HepG2 (cell line): ENCODE data around the gene PRR33. TPM values are rescaled to one million over a fixed set of nuclear protein-coding genes. Genes with fewer than 3 reads are reported as not detected.

Experiments
- ATAC-seq: fragments of 200-7000 bp; cut with Tn5 transposase; 3 replicates; pipeline ENCODE4 v1.9.1; 2020; ENCODE audit warnings: mild to moderate bottlenecking, moderate library complexity
- BruUV-seq: library from RNA; stranded (reverse); fragments of 400-500 nt; replicated peaks from 2 replicates; lab custom pipeline; 2021; lab: Mats Ljungman, UMichigan
- CTCF ChIA-PET: fragments of 300-600 bp; formaldehyde crosslinking; extraction: SDS; loops from one replicate; lab custom pipeline; 2021; ENCODE audit warnings: low total read pairs, inconsistent platforms, low intra/inter-chr PET ratio; lab: Yijun Ruan, JAX
- POLR2A ChIA-PET: fragments of 350-600 bp; sonication (Branson Sonifier 250); formaldehyde crosslinking; loops from one replicate; lab custom pipeline; 2020; ENCODE audit warnings: antibody characterized with exemption, inconsistent platforms; lab: Yijun Ruan, JAX
- DNase-seq: peaks from one replicate; pipeline ENCODE4 v3.0.0-alpha.2; 2015; ENCODE audit warnings: low spot score
- FAIRE-seq: peaks from 3 replicates; lab custom pipeline; 2011; peaks lifted over from hg19 to GRCh38; lab: Jason Lieb, UNC
- H2AFZ ChIP-seq: one replicate; pipeline ENCODE4 v1.6.1; 2011; ENCODE audit warnings: low read length, inconsistent platforms
- H3K27ac ChIP-seq: fragments of 300-600 bp; 3 replicates; pipeline ENCODE4 v1.8.0; 2011; ENCODE audit warnings: mixed run types, mild to moderate bottlenecking, mixed read lengths, low read length, inconsistent platforms; ENCODE audit not compliant: insufficient read depth; ENCODE audit errors: extremely low read length
- H3K27me3 ChIP-seq, 2 experiments: fragments of 200-600 bp in 1 of 2; 2 replicates in 1 of 2; 3 replicates in 1 of 2; pipeline versions ENCODE4 v1.6.0 to v1.8.0; 2011; ENCODE audit warnings: low read length in 2 of 2, mild to moderate bottlenecking in 2 of 2, moderate library complexity in 2 of 2, inconsistent platforms in 1 of 2; ENCODE audit not compliant: insufficient read depth in 2 of 2, control insufficient read depth in 1 of 2
- H3K36me3 ChIP-seq, 2 experiments: fragments of 200-600 bp in 1 of 2; replicated peaks in 1 of 2; 2 replicates in 1 of 2; 3 replicates in 1 of 2; pipeline versions ENCODE4 v1.5.1 to v1.8.0; 2011; ENCODE audit warnings: low read length in 2 of 2, inconsistent platforms in 1 of 2; ENCODE audit not compliant: insufficient read depth in 2 of 2, control insufficient read depth in 1 of 2
- H3K4me1 ChIP-seq: 2 replicates; pipeline ENCODE4 v1.5.1; 2012; ENCODE audit warnings: low read length, inconsistent platforms; ENCODE audit not compliant: insufficient read depth
- H3K4me2 ChIP-seq: 2 replicates; pipeline ENCODE4 v1.6.0; 2011; ENCODE audit warnings: low read depth, low read length, inconsistent platforms
- H3K4me3 ChIP-seq, 3 experiments: fragments of 200-600 bp in 1 of 3; sonication (generic), shearing (Covaris generic) in 1 of 3; replicated peaks in 1 of 3; 2 replicates each; pipeline ENCODE4 v1.5.1; 2011 to 2016; ENCODE audit warnings: low read length in 3 of 3, inconsistent platforms in 2 of 3, low read depth in 2 of 3, mild to moderate bottlenecking in 2 of 3, control low read depth in 1 of 3, mixed read lengths in 1 of 3; ENCODE audit not compliant: insufficient read depth in 1 of 3
- H3K79me2 ChIP-seq: one replicate; pipeline ENCODE4 v1.6.1; 2011; ENCODE audit warnings: low read length, inconsistent platforms; ENCODE audit not compliant: insufficient read depth
- H3K9ac ChIP-seq: 2 replicates; pipeline ENCODE4 v1.6.0; 2011; ENCODE audit warnings: mild to moderate bottlenecking, low read depth, low read length, inconsistent platforms; ENCODE audit not compliant: insufficient read depth
- H3K9me3 ChIP-seq: 2 replicates; pipeline ENCODE4 v1.5.1; 2012; ENCODE audit warnings: mild to moderate bottlenecking, low read length
- H4K20me1 ChIP-seq: 2 replicates; pipeline ENCODE4 v1.6.0; 2011; ENCODE audit warnings: inconsistent platforms, mild to moderate bottlenecking, low read length, moderate library complexity; ENCODE audit not compliant: insufficient read depth
- FOXK2 ChIP-seq: fragments of 450-650 bp; IDR thresholded peaks from 2 replicates; pipeline ENCODE4 v1.6.1; 2016
- IKZF1 ChIP-seq: fragments of 450-650 bp; IDR thresholded peaks from 2 replicates; pipeline ENCODE4 v1.7.1; 2016
- KLF15 ChIP-seq: sonication (generic); formaldehyde crosslinking; IDR thresholded peaks from 2 replicates; pipeline ENCODE4 v1.8.1; 2023; ENCODE audit warnings: borderline replicate concordance, mild to moderate bottlenecking, inconsistent platforms, missing genetic modification reagents, mixed read lengths
- RARA ChIP-seq: IDR thresholded peaks from 2 replicates; pipeline ENCODE4 v1.6.1; 2016; ENCODE audit warnings: missing genetic modification reagents, missing compliant biosample characterization
- TOPORS ChIP-seq: sonication (generic); formaldehyde crosslinking; IDR thresholded peaks from 2 replicates; pipeline ENCODE4 v1.8.0; 2023; ENCODE audit warnings: mild to moderate bottlenecking, missing genetic modification reagents
- ZNF33A ChIP-seq: sonication (generic); formaldehyde crosslinking; IDR thresholded peaks from 2 replicates; pipeline ENCODE4 v1.5.1; 2020; ENCODE audit warnings: missing genetic modification reagents, mild to moderate bottlenecking, moderate library complexity, borderline replicate concordance
- ZNF354B ChIP-seq: sonication (generic); formaldehyde crosslinking; IDR thresholded peaks from 2 replicates; pipeline ENCODE4 v1.8.0; 2022; ENCODE audit warnings: mild to moderate bottlenecking, missing genetic modification reagents
- ZNF570 ChIP-seq: sonication (generic); formaldehyde crosslinking; IDR thresholded peaks from 2 replicates; pipeline ENCODE4 v1.4.0; 2020; ENCODE audit warnings: mild to moderate bottlenecking, missing genetic modification reagents, borderline replicate concordance
- ZNF572 ChIP-seq: sonication (generic); formaldehyde crosslinking; IDR thresholded peaks from 2 replicates; pipeline ENCODE4 v1.5.1; 2020; ENCODE audit warnings: mild to moderate bottlenecking, missing genetic modification reagents
- WGBS: methylation state at CpG from one replicate; pipeline ENCODE4 v1.1.6; 2017; ENCODE audit warnings: low lambda C conversion rate; 5-methylcytosine and 5-hydroxymethylcytosine counted together
- in situ Hi-C: cut with HindIII; loops from 2 replicates; pipeline ENCODE4 v1.10.0; 2017; ENCODE audit warnings: low pct_unique_long_range_greater_than_20kb; ENCODE audit not compliant: extremely low pct_ligation_motif_present
- intact Hi-C: fragments of 100-400 bp; cut with micrococcal nuclease; formaldehyde crosslinking; loops from one replicate; pipeline ENCODE4 v1.10.0; 2022; ENCODE audit not compliant: unreplicated experiment
- polyA plus RNA-seq, 8 experiments: library from polyadenylated mRNA; depleted of rRNA in 3 of 8; stranded (reverse) in 7 of 8; unstranded in 1 of 8; fragments of >200 nt; fragmentation: Illumina TruSeq in 4 of 8; extraction: Trizol in 4 of 8; gene quantifications; 2 replicates each; pipeline versions ENCODE4 v1.2.1 to v1.2.3, GENCODE V29; 2011 to 2016; ENCODE audit warnings: low read depth in 4 of 8, missing spikeins in 1 of 8, mixed read lengths in 1 of 8; ENCODE audit not compliant: insufficient read depth in 1 of 8
- total RNA-seq, 5 experiments: library from RNA; depleted of rRNA; stranded (reverse); fragments of >200 nt; fragmentation: Illumina TruSeq; extraction: Trizol; gene quantifications; 2 replicates each; pipeline ENCODE4 v1.2.3, GENCODE V29; 2016; ENCODE audit warnings: low read depth in 1 of 5
- TF ChIP-seq, protein P1 (sequence below): sonication (generic); formaldehyde crosslinking; IDR thresholded peaks from 2 replicates; pipeline ENCODE4 v1.8.0; 2022; ENCODE audit warnings: low read depth, missing genetic modification reagents
- TF ChIP-seq, protein P2 (sequence below): sonication (generic); formaldehyde crosslinking; IDR thresholded peaks from 2 replicates; pipeline ENCODE4 v1.5.1; 2020; ENCODE audit warnings: mild to moderate bottlenecking, moderate library complexity, missing genetic modification reagents
- TF ChIP-seq, protein P3 (sequence below): sonication (generic); formaldehyde crosslinking; IDR thresholded peaks from 2 replicates; pipeline ENCODE4 v1.5.0; 2020; ENCODE audit warnings: missing genetic modification reagents, mild to moderate bottlenecking, borderline replicate concordance

Gene PRR33
- total and polyA plus RNA-seq, 2 of the 13 experiments (the other 11 are each of a cell fraction or from before 2014, with no cell fraction given), result not detected

DNA sequence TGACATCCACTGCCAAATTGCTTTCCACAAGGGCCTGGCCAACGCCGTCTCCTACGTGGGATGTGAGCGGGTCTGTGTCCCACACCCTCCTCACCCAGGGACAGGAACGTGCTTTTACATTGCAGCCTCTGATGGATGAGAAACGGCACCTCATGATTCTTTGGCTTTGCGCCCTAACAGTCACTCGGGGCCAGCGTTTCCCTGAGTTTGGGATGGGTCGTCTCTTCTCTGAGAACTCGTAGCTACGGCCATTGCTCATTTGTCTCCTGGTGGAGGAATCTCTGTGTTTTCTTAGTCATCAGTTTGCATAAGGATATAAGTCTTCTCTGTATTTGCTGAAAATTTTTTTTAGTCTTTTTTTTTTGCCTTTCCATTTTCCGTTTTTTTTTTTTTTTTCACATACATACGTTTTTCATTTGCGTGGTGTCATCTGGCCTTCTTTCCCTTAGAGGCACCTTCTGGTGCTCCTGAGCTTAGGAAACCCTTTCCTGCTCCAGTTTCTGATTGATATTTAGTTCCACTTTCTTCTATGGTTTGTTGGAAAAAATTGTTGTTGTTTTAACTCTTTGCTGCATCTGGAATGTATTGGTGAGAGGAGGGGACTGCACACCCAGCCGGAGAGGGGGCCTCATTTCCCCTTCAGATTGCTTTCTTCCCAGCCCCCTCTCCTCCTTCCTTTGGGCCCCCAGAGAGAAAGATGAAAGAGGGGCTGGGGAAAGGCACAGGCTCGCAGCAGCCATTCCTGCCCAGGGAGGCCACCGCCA is 39.8 kb upstream of the PRR33 start (continued):
- TF ChIP-seq, protein P1, sequence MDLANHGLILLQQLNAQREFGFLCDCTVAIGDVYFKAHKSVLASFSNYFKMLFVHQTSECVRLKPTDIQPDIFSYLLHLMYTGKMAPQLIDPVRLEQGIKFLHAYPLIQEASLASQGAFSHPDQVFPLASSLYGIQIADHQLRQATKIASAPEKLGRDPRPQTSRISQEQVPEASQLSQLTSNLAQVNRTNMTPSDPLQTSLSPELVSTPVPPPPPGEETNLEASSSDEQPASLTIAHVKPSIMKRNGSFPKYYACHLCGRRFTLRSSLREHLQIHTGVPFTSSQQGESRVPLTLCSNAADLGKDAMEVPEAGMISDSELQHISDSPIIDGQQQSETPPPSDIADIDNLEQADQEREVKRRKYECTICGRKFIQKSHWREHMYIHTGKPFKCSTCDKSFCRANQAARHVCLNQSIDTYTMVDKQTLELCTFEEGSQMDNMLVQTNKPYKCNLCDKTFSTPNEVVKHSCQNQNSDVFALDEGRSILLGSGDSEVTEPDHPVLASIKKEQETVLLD, result no peak
- TF ChIP-seq, protein P2, sequence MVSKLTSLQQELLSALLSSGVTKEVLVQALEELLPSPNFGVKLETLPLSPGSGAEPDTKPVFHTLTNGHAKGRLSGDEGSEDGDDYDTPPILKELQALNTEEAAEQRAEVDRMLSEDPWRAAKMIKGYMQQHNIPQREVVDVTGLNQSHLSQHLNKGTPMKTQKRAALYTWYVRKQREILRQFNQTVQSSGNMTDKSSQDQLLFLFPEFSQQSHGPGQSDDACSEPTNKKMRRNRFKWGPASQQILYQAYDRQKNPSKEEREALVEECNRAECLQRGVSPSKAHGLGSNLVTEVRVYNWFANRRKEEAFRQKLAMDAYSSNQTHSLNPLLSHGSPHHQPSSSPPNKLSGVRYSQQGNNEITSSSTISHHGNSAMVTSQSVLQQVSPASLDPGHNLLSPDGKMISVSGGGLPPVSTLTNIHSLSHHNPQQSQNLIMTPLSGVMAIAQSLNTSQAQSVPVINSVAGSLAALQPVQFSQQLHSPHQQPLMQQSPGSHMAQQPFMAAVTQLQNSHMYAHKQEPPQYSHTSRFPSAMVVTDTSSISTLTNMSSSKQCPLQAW (CRISPR knock-in tag), result no peak
- TF ChIP-seq TOPORS, result no peak
- no peak for TF ChIP-seq FOXK2
- no peak for TF ChIP-seq ZNF572 (CRISPR knock-in tag)

DNA sequence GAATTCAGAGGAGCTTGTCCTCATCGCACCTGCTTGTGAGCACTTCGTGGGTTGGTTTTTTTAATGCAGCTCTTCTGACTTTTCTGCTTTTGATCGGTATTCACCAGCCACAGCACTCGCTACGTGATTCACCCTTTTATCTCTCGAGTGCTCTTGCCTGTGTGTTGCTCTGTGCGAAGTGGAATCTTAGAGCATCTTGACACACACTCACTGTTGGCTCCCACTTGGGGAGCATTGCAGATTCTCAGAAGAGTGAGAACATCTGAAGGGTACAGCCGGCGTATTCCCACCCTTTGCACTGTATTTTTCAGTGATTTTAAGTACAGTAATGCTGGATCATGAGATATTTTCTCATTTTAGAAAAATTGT is 38.8 kb upstream of the PRR33 start:
- Histone ChIP-seq H3K27ac (no peak overlapping the region), H3K4me3 (no peak overlapping the region), H3K36me3 (no peaks in the 10 kb centered on the region), H3K79me2 (no peaks in the 10 kb centered on the region), H2AFZ (no peak overlapping the region), H3K4me2 (no peak overlapping the region), H3K4me1 (no peaks in the 10 kb centered on the region), H4K20me1 (no peaks in the 10 kb centered on the region), H3K9ac (no peak overlapping the region), H3K9me3 (no peaks in the 10 kb centered on the region), H3K27me3 (peaks cover 25 to 77% of the 10 kb centered on the region in 2 experiments)
- intact Hi-C loops, result no loop called here
- ChIA-PET POLR2A (no interaction called here), CTCF (no interaction called here)
- TF ChIP-seq RARA (CRISPR knock-in tag), result no peak
- TF ChIP-seq KLF15 (CRISPR knock-in tag), result no peak
- no peak for TF ChIP-seq ZNF354B (CRISPR knock-in tag)
- no peak for TF ChIP-seq IKZF1
- no peak for TF ChIP-seq ZNF33A (CRISPR knock-in tag)
- no peak for TF ChIP-seq ZNF570 (CRISPR knock-in tag)
- TF ChIP-seq, protein P3, sequence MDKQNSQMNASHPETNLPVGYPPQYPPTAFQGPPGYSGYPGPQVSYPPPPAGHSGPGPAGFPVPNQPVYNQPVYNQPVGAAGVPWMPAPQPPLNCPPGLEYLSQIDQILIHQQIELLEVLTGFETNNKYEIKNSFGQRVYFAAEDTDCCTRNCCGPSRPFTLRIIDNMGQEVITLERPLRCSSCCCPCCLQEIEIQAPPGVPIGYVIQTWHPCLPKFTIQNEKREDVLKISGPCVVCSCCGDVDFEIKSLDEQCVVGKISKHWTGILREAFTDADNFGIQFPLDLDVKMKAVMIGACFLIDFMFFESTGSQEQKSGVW, result no peak
- BruUV-seq, result no TSS peak
- in situ Hi-C loops, result no loop called here
- ATAC-seq (no peak), FAIRE-seq (no peak), DNase-seq (no peak)
- 44% methylated on average over 9 of the region's 9 CpGs for WGBS
